Subcutaneous adipose tissue (tissue), 4 donors: ENCODE data around the gene WDR46. TPM values are rescaled to one million over a fixed set of nuclear protein-coding genes. Genes with fewer than 3 reads are reported as not detected.

Source experiments
- CTCF ChIP-seq: fragments of 450-650 bp; IDR thresholded peaks from one replicate; pipeline ENCODE4 v1.5.1; 2016; ENCODE audit warnings: low read depth, mild to moderate bottlenecking, control low read depth, antibody characterized with exemption, moderate library complexity
- total RNA-seq, 4 donors: library from RNA; depleted of rRNA; stranded (reverse); fragments of >200 nt; gene quantifications; one replicate each; pipeline ENCODE4 v1.1.0, GENCODE V29; 2016

WDR46 gene
- total RNA-seq, 4 donors from 2014 or later = 40.7 to 62.9 (median 50.6) TPM

GRCh38 chr6:33279257-33279695, 9.8 kb downstream of the WDR46 start:
- no peak for TF ChIP-seq CTCF

GRCh38 chr6:33278810-33279209, 10.2 kb downstream of the WDR46 start:
- TF ChIP-seq CTCF = no peak

GRCh38 chr6:33278392-33278741, 10.7 kb downstream of the WDR46 start:
- TF ChIP-seq CTCF = no peak

- no peak for TF ChIP-seq CTCF
Measured at GRCh38 chr6:33277663-33278391, 11.2 kb downstream of the WDR46 start.

- TF ChIP-seq CTCF = no peak
Measured at GRCh38 chr6:33276864-33277662, 12.0 kb downstream of the WDR46 start, which contains the start of gene B3GALT4. Gene B3GALT4 (plus strand): TSS chr6:33277123. CDS start chr6:33277420, 297 bp downstream.

- no peak for TF ChIP-seq CTCF
Measured at GRCh38 chr6:33276581-33276863, 12.5 kb downstream of the WDR46 start.
